Mesenchymal stem cell (in vitro differentiated cells and primary cell): ENCODE results near the gene INAFM1.
A peak's percentile ranks its signal among the peaks of the same experiment; 100 is the strongest.

Experiments
- DNase-seq: peaks from one replicate; pipeline ENCODE4 v3.0.0-alpha.2; 2013
- H2AFZ ChIP-seq: one replicate; pipeline ENCODE4 v1.6.1; 2013; ENCODE audit warnings: low read depth, mild to moderate bottlenecking, control low read depth, inconsistent platforms, low read length, moderate library complexity
- H2AK5ac ChIP-seq: 2 replicates; pipeline ENCODE4 v1.6.1; 2013; ENCODE audit warnings: low read length, moderate library complexity, mild to moderate bottlenecking, inconsistent platforms; ENCODE audit not compliant: severe bottlenecking
- H2BK120ac ChIP-seq: one replicate; pipeline ENCODE4 v1.6.1; 2013; ENCODE audit warnings: low read depth, mild to moderate bottlenecking, inconsistent platforms, low read length, moderate library complexity
- H2BK12ac ChIP-seq, 2 experiments: one replicate each; pipeline ENCODE4 v1.6.1; 2013; ENCODE audit warnings: inconsistent platforms in 2 of 2, low read length in 2 of 2, mild to moderate bottlenecking in 2 of 2, moderate library complexity in 2 of 2, control low read depth in 1 of 2
- H2BK15ac ChIP-seq: one replicate; pipeline ENCODE4 v1.6.1; 2013; ENCODE audit warnings: mild to moderate bottlenecking, low read depth, inconsistent platforms; ENCODE audit not compliant: poor library complexity, severe bottlenecking
- H2BK5ac ChIP-seq: 2 replicates; pipeline ENCODE4 v1.6.1; 2013; ENCODE audit warnings: low read depth, mild to moderate bottlenecking, low read length, control low read depth, inconsistent platforms; ENCODE audit not compliant: poor library complexity, severe bottlenecking
- H3K14ac ChIP-seq, 2 experiments: one replicate each; pipeline ENCODE4 v1.6.1; 2013; ENCODE audit warnings: inconsistent platforms in 2 of 2, low read length in 2 of 2, control low read depth in 1 of 2, mild to moderate bottlenecking in 1 of 2, moderate library complexity in 1 of 2
- H3K18ac ChIP-seq, 2 experiments: one replicate each; pipeline ENCODE4 v1.6.1; 2013; ENCODE audit warnings: inconsistent platforms in 2 of 2, low read length in 2 of 2, control low read depth in 1 of 2, low read depth in 1 of 2, mild to moderate bottlenecking in 1 of 2
- H3K23ac ChIP-seq, 2 experiments: one replicate each; pipeline ENCODE4 v1.6.1; 2013; ENCODE audit warnings: inconsistent platforms in 2 of 2, low read length in 2 of 2, mild to moderate bottlenecking in 2 of 2, moderate library complexity in 2 of 2, control low read depth in 1 of 2
- H3K27ac ChIP-seq: 2 replicates; pipeline ENCODE4 v1.5.1; 2013; ENCODE audit warnings: mild to moderate bottlenecking, moderate library complexity, low read length, control low read depth, inconsistent platforms; ENCODE audit not compliant: poor library complexity, severe bottlenecking
- H3K27me3 ChIP-seq, 2 experiments: 2 replicates each; pipeline versions ENCODE4 v1.6.1 to v1.7.0; 2013; ENCODE audit warnings: low read length in 2 of 2, mild to moderate bottlenecking in 2 of 2, moderate library complexity in 2 of 2, control low read depth in 1 of 2, inconsistent platforms in 1 of 2; ENCODE audit not compliant: control insufficient read depth in 1 of 2, insufficient read depth in 1 of 2
- H3K36me3 ChIP-seq, 2 experiments: 2 replicates each; pipeline versions ENCODE4 v1.6.1 to v1.7.0; 2013; ENCODE audit warnings: low read length in 2 of 2, control low read depth in 1 of 2, inconsistent platforms in 1 of 2, low read depth in 1 of 2, mild to moderate bottlenecking in 1 of 2; ENCODE audit not compliant: insufficient read depth in 2 of 2, control insufficient read depth in 1 of 2
- H3K4ac ChIP-seq, 2 experiments: one replicate each; pipeline ENCODE4 v1.6.1; 2013; ENCODE audit warnings: inconsistent platforms in 2 of 2, low read length in 2 of 2, mild to moderate bottlenecking in 2 of 2, moderate library complexity in 2 of 2, control low read depth in 1 of 2, low read depth in 1 of 2
- H3K4me1 ChIP-seq: 2 replicates; pipeline ENCODE4 v1.6.1; 2013; ENCODE audit warnings: low read depth, low read length, control low read depth; ENCODE audit not compliant: control insufficient read depth, insufficient read depth
- H3K4me2 ChIP-seq: 2 replicates; pipeline ENCODE4 v1.6.1; 2013; ENCODE audit warnings: low read length, mild to moderate bottlenecking, inconsistent platforms; ENCODE audit not compliant: poor library complexity, severe bottlenecking
- H3K4me3 ChIP-seq, 2 experiments: 2 replicates each; pipeline versions ENCODE4 v1.5.1 to v1.7.0; 2013; ENCODE audit warnings: low read length in 2 of 2, mild to moderate bottlenecking in 2 of 2, control low read depth in 1 of 2, low read depth in 1 of 2; ENCODE audit not compliant: insufficient read depth in 1 of 2
- H3K79me1 ChIP-seq: replicated peaks from 2 replicates; pipeline ENCODE4 v1.6.1; 2013; ENCODE audit warnings: mild to moderate bottlenecking, control low read depth, low read length, inconsistent platforms; ENCODE audit not compliant: poor library complexity, severe bottlenecking
- H3K9ac ChIP-seq: 2 replicates; pipeline ENCODE4 v1.7.0; 2013; ENCODE audit warnings: mild to moderate bottlenecking, low read length, moderate library complexity
- H3K9me3 ChIP-seq: 2 replicates; pipeline ENCODE4 v1.7.0; 2013; ENCODE audit warnings: mild to moderate bottlenecking, low read length; ENCODE audit not compliant: control insufficient read depth
- H4K8ac ChIP-seq: one replicate; pipeline ENCODE4 v1.6.1; 2013; ENCODE audit warnings: inconsistent platforms, mild to moderate bottlenecking, low read length, moderate library complexity
- H4K91ac ChIP-seq: one replicate; pipeline ENCODE4 v1.6.1; 2013; ENCODE audit warnings: mild to moderate bottlenecking, low read length, inconsistent platforms
- WGBS: methylation state at CpG from one replicate; pipeline ENCODE4 v1.1.7; 2013; ENCODE audit warnings: mixed read lengths; 5-methylcytosine and 5-hydroxymethylcytosine counted together

INAFM1 gene

GRCh38 chr19:47255879-47256692 is 18.6 kb upstream of the INAFM1 start, which contains the start of gene CCDC9:
TSS of gene CCDC9 (plus strand) at chr19:47256525. CDS start at chr19:47258401, 1,876 bp downstream.
- Histone ChIP-seq H3K14ac (no peak within 1 kb of the TSS), H4K91ac (peak within 1 kb of the TSS; percentile 94), H2AK5ac (peak within 1 kb of the TSS; percentile 40), H4K8ac (peak within 1 kb of the TSS; percentile 98), H3K36me3 (peaks cover 28% of the 10 kb centered on the region in 2 experiments), H3K4ac (peak within 1 kb of the TSS in 1 of 2 experiments; percentile 49), H3K4me3 (peak within 1 kb of the TSS; percentile 64 to 95), H2BK120ac (peak within 1 kb of the TSS; percentile 98), H2BK5ac (peak within 1 kb of the TSS; percentile 75), H3K27me3 (no peaks in the 10 kb centered on the region), H2AFZ (peak within 1 kb of the TSS; percentile 56), H2BK15ac (peak within 1 kb of the TSS; percentile 85), H3K79me1 (peaks cover 22% of the 10 kb centered on the region), H3K27ac (peak within 1 kb of the TSS; percentile 98), H3K18ac (peak within 1 kb of the TSS; percentile 54 to 99), H3K4me2 (peak within 1 kb of the TSS; percentile 88), H3K9me3 (no peaks in the 10 kb centered on the region), H3K9ac (peak within 1 kb of the TSS; percentile 97), H3K4me1 (peaks cover 34% of the 10 kb centered on the region), H2BK12ac (no peak within 1 kb of the TSS), H3K23ac (no peak within 1 kb of the TSS)
- WGBS = 44% methylated on average over 43 of the region's 60 CpGs
- peak; percentile 95 for DNase-seq

DNA sequence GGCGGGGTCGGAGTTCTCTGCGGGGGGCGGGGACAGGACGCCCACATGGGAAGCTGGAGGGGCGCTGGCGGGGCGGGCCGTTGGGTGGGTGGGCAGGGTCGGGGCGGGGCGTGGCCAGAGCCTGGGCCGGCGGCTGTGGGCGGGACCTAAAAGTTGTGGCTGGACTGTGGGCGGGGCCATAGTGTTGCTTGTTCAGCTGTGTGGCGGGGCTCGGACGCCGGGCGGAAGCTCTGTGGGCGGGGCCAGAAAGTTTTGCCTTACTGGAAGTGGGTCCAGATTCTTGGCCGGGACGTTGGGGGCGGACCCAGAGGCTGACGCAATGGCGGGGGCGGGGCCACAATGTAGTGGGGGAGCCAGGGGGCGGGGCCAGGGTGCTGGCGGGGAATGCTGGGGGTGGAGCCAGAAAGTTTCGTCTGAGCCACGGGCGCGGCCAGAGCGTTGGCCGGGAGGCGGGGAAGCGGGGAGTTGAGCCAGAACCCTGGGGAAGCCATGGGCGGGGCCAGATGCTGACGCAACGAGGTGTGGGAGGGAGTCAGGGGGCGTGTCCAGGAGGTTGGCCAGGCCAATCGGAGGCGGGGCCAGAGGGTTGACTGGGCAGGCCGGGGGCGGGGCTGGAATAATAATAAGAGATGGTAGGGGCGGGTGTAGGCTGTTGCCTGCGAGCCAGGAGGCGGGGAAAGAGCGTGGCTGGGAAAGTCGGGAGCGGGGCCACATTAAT is 17.8 kb upstream of the INAFM1 start:
- peak overlapping the region; percentile 85 for H2BK15ac ChIP-seq
- H2AK5ac ChIP-seq = no peak overlapping the region
- H3K36me3 ChIP-seq = peaks cover 32% of the 10 kb centered on the region in 2 experiments
- H3K18ac ChIP-seq = no peak overlapping the region
- H2BK5ac ChIP-seq = peak overlapping the region; percentile 54
- 1% methylated on average over 37 of the region's 52 CpGs for WGBS
- peaks cover 22% of the 10 kb centered on the region for H3K79me1 ChIP-seq
- no peak overlapping the region for H4K91ac ChIP-seq
- no peak overlapping the region for H3K14ac ChIP-seq
- no peak overlapping the region for H2BK12ac ChIP-seq
- no peak overlapping the region for H4K8ac ChIP-seq
- DNase-seq = peak; percentile 99
- H2BK120ac ChIP-seq = peak overlapping the region; percentile 83
- no peak overlapping the region for H3K23ac ChIP-seq
- no peaks in the 10 kb centered on the region for H3K9me3 ChIP-seq
- H2AFZ ChIP-seq = no peak overlapping the region
- H3K9ac ChIP-seq = peak overlapping the region; percentile 97
- no peak overlapping the region for H3K4me2 ChIP-seq
- H3K4me1 ChIP-seq = peaks cover 33% of the 10 kb centered on the region
- no peak overlapping the region for H3K4ac ChIP-seq
- peak overlapping the region; percentile 64 to 95 for H3K4me3 ChIP-seq
- peak overlapping the region; percentile 42 for H3K27ac ChIP-seq
- H3K27me3 ChIP-seq = no peaks in the 10 kb centered on the region

- Histone ChIP-seq H2BK5ac (peak overlapping the region; percentile 75), H3K9me3 (no peaks in the 10 kb centered on the region)
- WGBS = 5% methylated on average over 29 of the region's 29 CpGs
Observed at GRCh38 chr19:47257411-47258169, 17.1 kb upstream of the INAFM1 start.

More at GRCh38 chr19:47257411-47258169, 17.1 kb upstream of the INAFM1 start:
- Histone ChIP-seq H3K4me3 (peak overlapping the region; percentile 60 to 87), H2AK5ac (peak overlapping the region; percentile 72), H2AFZ (no peak overlapping the region), H3K18ac (peak overlapping the region; percentile 86 to 87), H4K8ac (peak overlapping the region; percentile 62), H2BK12ac (peak overlapping the region in 1 of 2 experiments; percentile 70), H3K9ac (peak overlapping the region; percentile 93), H3K4me1 (peaks cover 31% of the 10 kb centered on the region), H2BK15ac (peak overlapping the region; percentile 29), H3K79me1 (peaks cover 25% of the 10 kb centered on the region), H3K23ac (no peak overlapping the region), H3K36me3 (peaks cover 36 to 40% of the 10 kb centered on the region in 2 experiments), H3K27me3 (no peaks in the 10 kb centered on the region), H3K4me2 (peak overlapping the region; percentile 86), H3K14ac (peak overlapping the region in 1 of 2 experiments; percentile 26), H3K4ac (peak overlapping the region; percentile 86 to 90), H3K27ac (peak overlapping the region; percentile 98), H2BK120ac (peak overlapping the region; percentile 73), H4K91ac (peak overlapping the region; percentile 82)
- no peak for DNase-seq
